Body of pancreas (tissue), 4 donors: ENCODE measurements around the gene SNX5. TPM values are rescaled to one million over a fixed set of nuclear protein-coding genes. Genes with fewer than 3 reads are reported as not detected.

Experiments
- ATAC-seq: fragments of 150-250 bp; one replicate; pipeline ENCODE4 v1.9.1; 2016
- DNase-seq, 4 donors: peaks; one replicate each; pipeline ENCODE4 v3.0.0-alpha.2; 2019
- H3K27ac ChIP-seq, 4 donors: fragments of 200-600 bp; sonication (generic); 1 replicate in 3 of 4; 2 replicates in 1 of 4; pipeline versions ENCODE4 v1.5.1 to v1.6.1; 2016 to 2019; ENCODE audit warnings: mild to moderate bottlenecking in 1 of 4, mixed read lengths in 1 of 4, moderate library complexity in 1 of 4
- H3K27me3 ChIP-seq, 2 donors: fragments of 200-600 bp; sonication (generic); one replicate each; pipeline ENCODE4 v1.6.0; 2016; ENCODE audit warnings: mild to moderate bottlenecking in 1 of 2
- H3K36me3 ChIP-seq, 2 donors: fragments of 200-600 bp; sonication (generic); replicated peaks in 1 of 2; 2 replicates each; pipeline ENCODE4 v1.5.1; 2016; ENCODE audit warnings: low read depth in 2 of 2; ENCODE audit not compliant: insufficient read depth in 1 of 2
- H3K4me1 ChIP-seq: fragments of 200-600 bp; sonication (generic); one replicate; pipeline ENCODE4 v1.6.0; 2016
- H3K4me3 ChIP-seq, 2 donors: fragments of 200-600 bp; sonication (generic); 1 replicate in 1 of 2; 2 replicates in 1 of 2; pipeline ENCODE4 v1.5.1; 2016 to 2019
- H3K9me3 ChIP-seq, 3 donors: fragments of 200-600 bp; sonication (generic); 1 replicate in 2 of 3; 2 replicates in 1 of 3; pipeline ENCODE4 v1.5.1; 2016
- POLR2A ChIP-seq, 3 donors: fragments of 450-650 bp; IDR thresholded peaks; one replicate each; pipeline ENCODE4 v1.6.1; 2016; ENCODE audit warnings: antibody characterized with exemption in 3 of 3, mild to moderate bottlenecking in 2 of 3
- WGBS, 2 donors: methylation state at CpG; one replicate each; pipeline ENCODE4 v1.1.5; 2017; 5-methylcytosine and 5-hydroxymethylcytosine counted together
- intact Hi-C: fragments of 100-400 bp; cut with DNase I; formaldehyde crosslinking; loops from one replicate; pipeline ENCODE4 v1.15.1; 2023
- total RNA-seq, 2 donors: library from RNA; depleted of rRNA; stranded (reverse); fragments of >200 nt; gene quantifications; one replicate each; pipeline ENCODE4 v1.1.0, GENCODE V29; 2016
- TF ChIP-seq, protein P1 (sequence below), 7 experiments: fragments of 450-650 bp in 4 of 7; fragments of 200-600 bp in 3 of 7; sonication (generic) in 3 of 7; IDR thresholded peaks; one replicate each; pipeline ENCODE4 v1.5.1; 2016 to 2019; ENCODE audit warnings: antibody characterized with exemption in 7 of 7

The SNX5 gene
- total RNA-seq, 2 donors from 2014 or later: 61.3 to 84.3 TPM

DNA sequence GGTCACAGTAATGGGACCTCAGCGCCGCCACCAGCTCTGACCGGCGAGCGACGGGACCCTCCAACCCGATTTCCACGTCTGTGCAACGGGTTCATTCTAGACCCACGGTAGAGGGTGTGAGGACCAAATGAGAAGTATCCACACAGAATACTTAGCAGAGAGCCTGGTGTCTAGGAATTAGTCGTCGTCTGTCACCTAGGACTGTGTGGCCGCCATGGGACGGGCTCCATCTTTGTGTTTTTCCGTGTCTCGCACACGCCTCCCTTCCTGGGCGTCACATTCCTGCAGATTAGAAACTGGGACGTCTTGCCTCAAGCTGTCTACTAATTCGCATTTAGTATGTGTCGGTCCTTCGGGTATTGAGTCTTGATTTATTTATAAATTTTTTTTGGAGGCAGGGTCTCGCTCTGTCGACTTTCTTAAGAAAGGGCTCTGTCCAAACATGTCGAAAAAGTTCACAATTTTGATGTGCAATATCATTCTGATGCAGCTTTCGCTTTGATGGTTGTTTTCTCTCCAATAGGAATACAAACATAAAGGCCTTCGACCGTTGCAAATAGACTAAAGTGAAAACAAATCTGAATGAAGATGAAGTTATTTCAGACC, 787 bp upstream of the SNX5 start:
- H3K9me3 ChIP-seq: no peaks in the 10 kb centered on the region
- intact Hi-C loops: no loop called here
- peaks cover 68% of the 10 kb centered on the region for H3K4me1 ChIP-seq
- peak overlapping the region; percentile 86 to 99 (median 97) for H3K27ac ChIP-seq
- no peaks in the 10 kb centered on the region for H3K36me3 ChIP-seq
- DNase-seq: peak; percentile 31 to 65 (median 48)
- H3K4me3 ChIP-seq: peak overlapping the region; percentile 28 to 96
- peak; percentile 16 for ATAC-seq
- no peaks in the 10 kb centered on the region for H3K27me3 ChIP-seq
- WGBS, 2 donors: 0 to 1% methylated on average over 19 to 28 of the region's 28 CpGs
- no peak for TF ChIP-seq POLR2A (IDR thresholded peaks at IDR 0.05)
- TF ChIP-seq, protein P1, sequence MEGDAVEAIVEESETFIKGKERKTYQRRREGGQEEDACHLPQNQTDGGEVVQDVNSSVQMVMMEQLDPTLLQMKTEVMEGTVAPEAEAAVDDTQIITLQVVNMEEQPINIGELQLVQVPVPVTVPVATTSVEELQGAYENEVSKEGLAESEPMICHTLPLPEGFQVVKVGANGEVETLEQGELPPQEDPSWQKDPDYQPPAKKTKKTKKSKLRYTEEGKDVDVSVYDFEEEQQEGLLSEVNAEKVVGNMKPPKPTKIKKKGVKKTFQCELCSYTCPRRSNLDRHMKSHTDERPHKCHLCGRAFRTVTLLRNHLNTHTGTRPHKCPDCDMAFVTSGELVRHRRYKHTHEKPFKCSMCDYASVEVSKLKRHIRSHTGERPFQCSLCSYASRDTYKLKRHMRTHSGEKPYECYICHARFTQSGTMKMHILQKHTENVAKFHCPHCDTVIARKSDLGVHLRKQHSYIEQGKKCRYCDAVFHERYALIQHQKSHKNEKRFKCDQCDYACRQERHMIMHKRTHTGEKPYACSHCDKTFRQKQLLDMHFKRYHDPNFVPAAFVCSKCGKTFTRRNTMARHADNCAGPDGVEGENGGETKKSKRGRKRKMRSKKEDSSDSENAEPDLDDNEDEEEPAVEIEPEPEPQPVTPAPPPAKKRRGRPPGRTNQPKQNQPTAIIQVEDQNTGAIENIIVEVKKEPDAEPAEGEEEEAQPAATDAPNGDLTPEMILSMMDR (IDR thresholded peaks at IDR 0.05): no peak

GRCh38 chr20:17967521-17968365, 851 bp downstream of the SNX5 start:
- intact Hi-C loops: no loop called here
- no peaks in the 10 kb centered on the region for H3K36me3 ChIP-seq
- ATAC-seq (no peak), DNase-seq (no peak)
- no peaks in the 10 kb centered on the region for H3K27me3 ChIP-seq
- peak overlapping the region; percentile 86 to 99 (median 97) for H3K27ac ChIP-seq
- WGBS, 2 donors: 0 to 2% methylated on average over 21 to 41 of the region's 41 CpGs
- TF ChIP-seq, protein P1 (IDR thresholded peaks at IDR 0.05): no peak
- no peak for TF ChIP-seq POLR2A (IDR thresholded peaks at IDR 0.05)
- H3K4me1 ChIP-seq: peaks cover 61% of the 10 kb centered on the region
- H3K9me3 ChIP-seq: no peaks in the 10 kb centered on the region
- H3K4me3 ChIP-seq: peak overlapping the region; percentile 77 to 96

DNA sequence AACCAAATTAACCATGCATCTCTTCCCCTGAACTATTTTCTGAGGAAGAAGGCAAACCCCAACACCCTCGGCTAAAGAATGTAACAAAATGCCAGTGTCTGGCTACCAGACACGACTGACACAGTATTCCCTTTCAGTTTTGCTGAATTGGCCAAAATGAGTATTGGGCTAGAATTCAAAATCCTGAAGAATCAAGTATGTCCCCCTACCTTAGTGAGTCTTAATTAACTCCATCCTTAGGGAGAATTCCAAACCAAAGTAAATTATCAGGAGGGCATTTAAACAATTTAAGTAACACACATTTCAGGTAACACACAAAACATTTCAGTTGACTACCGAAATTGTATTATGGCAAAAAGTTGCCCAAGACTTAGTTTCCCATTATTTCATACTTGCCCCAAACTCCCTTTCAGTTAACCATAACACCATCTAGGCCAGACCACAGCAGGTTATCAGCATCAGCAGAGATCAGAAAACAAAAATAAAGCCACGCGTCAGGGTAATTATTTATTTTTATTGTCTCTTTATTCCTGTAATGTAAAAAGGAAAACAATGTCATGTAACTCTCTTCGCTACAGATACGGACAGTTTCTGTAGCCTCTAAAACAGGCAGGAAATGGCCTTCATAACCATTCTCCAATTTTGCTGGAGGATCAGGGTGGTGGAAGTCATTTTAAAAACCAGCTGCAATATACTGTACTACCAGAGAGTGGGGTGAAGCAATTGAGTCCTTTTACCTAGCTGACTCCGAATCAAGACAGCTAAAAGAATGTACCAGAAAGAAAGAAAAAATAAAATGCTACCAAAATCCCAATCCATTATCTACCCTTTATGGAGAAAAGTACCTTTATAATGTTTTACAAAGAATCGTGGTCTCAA, 1.9 kb downstream of the SNX5 start:
- ATAC-seq (no peak), DNase-seq (no peak)
- no peaks in the 10 kb centered on the region for H3K36me3 ChIP-seq
- no peaks in the 10 kb centered on the region for H3K9me3 ChIP-seq
- H3K27ac ChIP-seq: peak overlapping the region in 3 of 4 donors; percentile 86 to 99 (median 98)
- peaks cover 64% of the 10 kb centered on the region for H3K4me1 ChIP-seq
- WGBS, 2 donors: 12 to 16% methylated on average over 9 of the region's 9 CpGs
- H3K4me3 ChIP-seq: peak overlapping the region in 1 of 2 donors; percentile 96
- no peaks in the 10 kb centered on the region for H3K27me3 ChIP-seq
- no peak for TF ChIP-seq POLR2A (IDR thresholded peaks at IDR 0.05)
- TF ChIP-seq, protein P1 (IDR thresholded peaks at IDR 0.05): peak in 3 of 7 experiments; percentile 22 to 28 (median 24)
- intact Hi-C loops: no loop called here

DNA sequence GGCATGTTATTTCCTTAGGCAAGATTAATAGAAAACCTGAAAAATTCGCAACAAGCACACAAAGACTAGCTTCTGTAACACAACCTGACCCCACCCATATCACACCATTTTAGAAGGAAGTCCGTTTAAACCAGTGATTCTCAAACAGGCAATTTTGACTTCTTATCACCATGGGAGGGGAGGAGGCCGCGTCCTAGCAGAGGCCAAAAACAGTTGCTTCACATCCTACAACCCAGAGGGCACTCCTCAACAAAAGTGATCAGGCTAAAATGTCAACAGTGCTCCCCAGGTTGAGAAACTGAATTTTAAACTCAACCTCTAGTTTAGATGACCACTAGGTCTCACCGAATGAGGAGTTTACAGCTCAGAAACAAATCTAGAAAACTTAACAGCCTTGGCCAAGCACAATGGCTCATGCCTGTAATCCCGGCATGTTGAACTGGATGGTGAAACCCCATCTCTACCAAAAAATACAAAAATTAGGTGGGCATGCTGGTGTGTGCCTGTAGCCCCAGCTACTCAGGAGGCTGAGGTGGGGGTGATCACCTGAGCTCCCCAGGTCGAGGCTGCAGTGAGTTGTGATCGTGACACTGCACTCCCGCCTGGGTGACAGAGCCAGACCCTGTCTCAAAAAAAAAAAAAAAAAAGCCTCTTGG, 3.4 kb downstream of the SNX5 start:
- peak overlapping the region in 2 of 4 donors; percentile 2 to 98 for H3K27ac ChIP-seq
- DNase-seq: no peak
- H3K27me3 ChIP-seq: no peaks in the 10 kb centered on the region
- no peaks in the 10 kb centered on the region for H3K9me3 ChIP-seq
- H3K4me3 ChIP-seq: no peak overlapping the region
- no peak for ATAC-seq
- TF ChIP-seq, protein P1 (IDR thresholded peaks at IDR 0.05): no peak
- no peak for TF ChIP-seq POLR2A (IDR thresholded peaks at IDR 0.05)
- H3K36me3 ChIP-seq: no peaks in the 10 kb centered on the region
- WGBS, 2 donors: 64 to 79% methylated on average over 7 to 9 of the region's 9 CpGs
- peaks cover 61% of the 10 kb centered on the region for H3K4me1 ChIP-seq
- intact Hi-C loops: no loop called here
